HG02981 (cell line): ENCODE measurements around the gene CIB2.

ENCODE experiments used
- ATAC-seq: cut with Tn5 transposase; IDR thresholded peaks from one replicate; pipeline ENCODE4 v1.9.1; 2021; ENCODE audit warnings: mild to moderate bottlenecking, moderate library complexity; ENCODE audit not compliant: unreplicated experiment

Gene CIB2

GRCh38 chr15:78087951-78088772 lies 43.1 kb downstream of the CIB2 start:
- ATAC-seq, result no peak

- no peak for ATAC-seq
Measured at GRCh38 chr15:78085928-78086327, 45.3 kb downstream of the CIB2 start.

GRCh38 chr15:78084449-78084750 lies 46.8 kb downstream of the CIB2 start:
- no peak for ATAC-seq

- no peak for ATAC-seq
Measured at GRCh38 chr15:78083687-78084448, 47.4 kb downstream of the CIB2 start.

- no peak for ATAC-seq
Measured at GRCh38 chr15:78083186-78083585, 48.1 kb downstream of the CIB2 start.

- no peak for ATAC-seq
Measured at GRCh38 chr15:78082743-78083110, 48.5 kb downstream of the CIB2 start.

GRCh38 chr15:78082106-78082742 lies 49.0 kb downstream of the CIB2 start:
- no peak for ATAC-seq

GRCh38 chr15:78080088-78080460 lies 51.2 kb downstream of the CIB2 start:
- no peak for ATAC-seq

GRCh38 chr15:78079298-78080087 lies 51.8 kb downstream of the CIB2 start:
- no peak for ATAC-seq

GRCh38 chr15:78077871-78078210 lies 53.4 kb downstream of the CIB2 start:
- no peak for ATAC-seq

GRCh38 chr15:78077053-78077870 lies 54.0 kb downstream of the CIB2 start, which contains the start of gene TBC1D2B:
Gene TBC1D2B (minus strand): TSS chr15:78077711. CDS start chr15:78077652, 59 bp downstream.
- peak; percentile 79 for ATAC-seq

GRCh38 chr15:78076231-78077052 lies 54.8 kb downstream of the CIB2 start:
- no peak for ATAC-seq

GRCh38 chr15:78075490-78076230 lies 55.6 kb downstream of the CIB2 start:
- ATAC-seq, result no peak

GRCh38 chr15:78073046-78073787 lies 58.0 kb downstream of the CIB2 start:
- ATAC-seq, result no peak

GRCh38 chr15:78072080-78072892 lies 59.0 kb downstream of the CIB2 start:
- no peak for ATAC-seq

- no peak for ATAC-seq
Measured at GRCh38 chr15:78071383-78071782, 59.9 kb downstream of the CIB2 start.

GRCh38 chr15:78070049-78070700 lies 61.1 kb downstream of the CIB2 start:
- no peak for ATAC-seq
